Heart right ventricle (tissue), 16 donors: ENCODE measurements around the gene PTH2. TPM values are rescaled to one million over a fixed set of nuclear protein-coding genes. Genes with fewer than 3 reads are reported as not detected.
"Not testable (repeated sequence)": the region's sequence is repeated elsewhere in the genome, so short reads cannot be mapped to it uniquely, and the experiment has no call there.

ENCODE experiments used
- ATAC-seq, 8 donors: fragments of 200-7000 bp; cut with Tn5 transposase; one replicate each; pipeline ENCODE4 v1.9.1; 2020; ENCODE audit warnings: mild to moderate bottlenecking in 8 of 8, moderate library complexity in 8 of 8, moderate number of reproducible peaks in 1 of 8
- DNase-seq, 2 donors: peaks; one replicate each; pipeline ENCODE4 v3.0.0-alpha.2; 2020
- H3K27ac ChIP-seq, 10 donors: fragments of 200-600 bp; sonication (generic) in 2 of 10; one replicate each; pipeline versions ENCODE4 v1.5.0 to v1.8.0; 2020 to 2022; ENCODE audit warnings: mild to moderate bottlenecking in 3 of 10
- H3K27me3 ChIP-seq, 7 donors: fragments of 200-600 bp; one replicate each; pipeline ENCODE4 v1.8.0; 2021 to 2022; ENCODE audit warnings: mild to moderate bottlenecking in 2 of 7
- H3K36me3 ChIP-seq, 9 donors: fragments of 200-600 bp; sonication (generic) in 1 of 9; one replicate each; pipeline versions ENCODE4 v1.5.0 to v1.8.0; 2020 to 2022; ENCODE audit warnings: mild to moderate bottlenecking in 2 of 9
- H3K4me1 ChIP-seq, 9 donors: fragments of 200-600 bp; sonication (generic) in 1 of 9; one replicate each; pipeline versions ENCODE4 v1.5.0 to v1.8.0; 2020 to 2022; ENCODE audit warnings: mild to moderate bottlenecking in 4 of 9
- H3K4me3 ChIP-seq, 10 donors: fragments of 200-600 bp; sonication (generic) in 2 of 10; one replicate each; pipeline versions ENCODE4 v1.5.0 to v1.8.0; 2020 to 2022; ENCODE audit warnings: mild to moderate bottlenecking in 7 of 10, moderate library complexity in 2 of 10
- H3K9me3 ChIP-seq, 11 donors: fragments of 200-600 bp in 10 of 11; sonication (generic) in 2 of 11; one replicate each; pipeline versions ENCODE4 v1.5.0 to v1.8.0; 2013 to 2022; ENCODE audit warnings: mild to moderate bottlenecking in 2 of 11, control low read depth in 1 of 11, moderate library complexity in 1 of 11
- WGBS, 2 donors: extraction: QIAGEN DNeasy Blood & Tissue Kit; methylation state at CpG; one replicate each; pipeline ENCODE4 v1.1.7; 2013; ENCODE audit warnings: inconsistent platforms in 1 of 2; 5-methylcytosine and 5-hydroxymethylcytosine counted together
- intact Hi-C, 10 donors: fragments of 100-400 bp; cut with DNase I; formaldehyde crosslinking; loops; one replicate each; pipeline versions ENCODE4 v1.11.1 to v1.14.2; 2022
- polyA plus RNA-seq, 2 donors: library from polyadenylated mRNA; stranded (reverse); fragments of 200-250 nt; gene quantifications; one replicate each; pipeline ENCODE4 v1.2.3, GENCODE V29; 2013
- total RNA-seq, 10 donors: library from RNA; stranded (reverse); fragmentation: NEBNext Ultra II Directional in 3 of 10; extraction: Animal tissue kit (Norgen Biotek cat#: 25700) in 3 of 10; gene quantifications; one replicate each; pipeline versions ENCODE4 v1.2.1 to v1.2.4, GENCODE V29; 2021 to 2023
- TF ChIP-seq, protein P1 (sequence below), 9 donors: fragments of 200-600 bp; sonication (generic) in 2 of 9; IDR thresholded peaks; one replicate each; pipeline versions ENCODE4 v1.5.0 to v1.8.0; 2021 to 2022; ENCODE audit warnings: antibody characterized with exemption in 9 of 9, mild to moderate bottlenecking in 5 of 9, moderate library complexity in 1 of 9
- donor health status: Arrhythmogenic right ventricular cardiomyopathy.
- donor health status: ischemic (EF 13 %, LVEDD 7.1; RV severe dilation, severe dysfunction).
- donor health status: healthy with polysubstance abuse.
- donor health status: DM: no; HTN: yes; CAD: no.
- donor health status: DM: no; HTN: no; CAD: no.
- donor health status: ischemic (EF 25% LVEDD 6.9; RV normal size, moderate dysfunction).
- donor health status: ischemic (EF 25% LVEDD 5.7; RV mildly dilated, moderate dysfunction).
- donor health status: healthy.
- donor health status: DM: yes; HTN: yes; CAD: no.
- donor health status: Ischemic cardiomyopathy.
- donor health status: ischemic (EF 35%, LVEDD 5.7; RV mildly dilated, moderate dysfunction).
- donor health status: nonischemic (EF 11% LVEDD 7.7; RV severe dilation, severe dysfunction).
- donor health status: DM: yes; HTN: yes; CAD: no.
- donor health status: PGD.
- donor health status: ischemic (EF 29% LVEDD 5.4; RV normal size, mild dysfunction).
- donor health status: nonischemic (EF 23%, LVEDD 6.1; RV moderate dilation, normal function).

The PTH2 gene
- total and polyA plus RNA-seq, 12 donors = not detected

DNA sequence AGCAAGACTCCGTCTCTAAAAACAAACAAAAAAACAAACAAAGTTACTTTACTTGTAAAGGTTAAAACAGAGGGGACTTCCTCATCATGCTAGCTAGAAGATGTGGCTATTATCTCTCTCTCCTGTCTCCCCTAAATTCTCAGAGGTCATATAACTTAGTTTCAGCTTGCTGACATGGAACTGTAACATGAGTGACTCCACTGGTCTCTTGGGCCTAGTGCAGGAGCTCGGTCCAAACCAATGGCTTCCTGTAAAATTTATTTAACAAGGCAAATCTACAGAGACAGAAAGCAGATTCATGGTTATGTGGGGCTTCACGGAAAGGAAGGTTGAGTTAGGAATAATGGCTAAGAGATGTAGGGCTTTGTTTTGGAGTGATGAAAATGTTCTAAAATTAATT, 44.7 kb downstream of the PTH2 start:
- H3K4me3 ChIP-seq = no peak overlapping the region
- no peaks in the 10 kb centered on the region for H3K27me3 ChIP-seq
- no peaks in the 10 kb centered on the region for H3K36me3 ChIP-seq
- no peak for ATAC-seq
- WGBS, 2 donors = 64 to 77% methylated on average over 3 of the region's 3 CpGs
- H3K4me1 ChIP-seq = no peaks in the 10 kb centered on the region
- intact Hi-C loops = no loop called here
- peaks cover 0 to 17% (median 10%) of the 10 kb centered on the region in 11 donors for H3K9me3 ChIP-seq
- H3K27ac ChIP-seq = no peak overlapping the region
- TF ChIP-seq, protein P1, sequence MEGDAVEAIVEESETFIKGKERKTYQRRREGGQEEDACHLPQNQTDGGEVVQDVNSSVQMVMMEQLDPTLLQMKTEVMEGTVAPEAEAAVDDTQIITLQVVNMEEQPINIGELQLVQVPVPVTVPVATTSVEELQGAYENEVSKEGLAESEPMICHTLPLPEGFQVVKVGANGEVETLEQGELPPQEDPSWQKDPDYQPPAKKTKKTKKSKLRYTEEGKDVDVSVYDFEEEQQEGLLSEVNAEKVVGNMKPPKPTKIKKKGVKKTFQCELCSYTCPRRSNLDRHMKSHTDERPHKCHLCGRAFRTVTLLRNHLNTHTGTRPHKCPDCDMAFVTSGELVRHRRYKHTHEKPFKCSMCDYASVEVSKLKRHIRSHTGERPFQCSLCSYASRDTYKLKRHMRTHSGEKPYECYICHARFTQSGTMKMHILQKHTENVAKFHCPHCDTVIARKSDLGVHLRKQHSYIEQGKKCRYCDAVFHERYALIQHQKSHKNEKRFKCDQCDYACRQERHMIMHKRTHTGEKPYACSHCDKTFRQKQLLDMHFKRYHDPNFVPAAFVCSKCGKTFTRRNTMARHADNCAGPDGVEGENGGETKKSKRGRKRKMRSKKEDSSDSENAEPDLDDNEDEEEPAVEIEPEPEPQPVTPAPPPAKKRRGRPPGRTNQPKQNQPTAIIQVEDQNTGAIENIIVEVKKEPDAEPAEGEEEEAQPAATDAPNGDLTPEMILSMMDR (IDR thresholded peaks at IDR 0.05) = no peak
- no peak for DNase-seq

DNA sequence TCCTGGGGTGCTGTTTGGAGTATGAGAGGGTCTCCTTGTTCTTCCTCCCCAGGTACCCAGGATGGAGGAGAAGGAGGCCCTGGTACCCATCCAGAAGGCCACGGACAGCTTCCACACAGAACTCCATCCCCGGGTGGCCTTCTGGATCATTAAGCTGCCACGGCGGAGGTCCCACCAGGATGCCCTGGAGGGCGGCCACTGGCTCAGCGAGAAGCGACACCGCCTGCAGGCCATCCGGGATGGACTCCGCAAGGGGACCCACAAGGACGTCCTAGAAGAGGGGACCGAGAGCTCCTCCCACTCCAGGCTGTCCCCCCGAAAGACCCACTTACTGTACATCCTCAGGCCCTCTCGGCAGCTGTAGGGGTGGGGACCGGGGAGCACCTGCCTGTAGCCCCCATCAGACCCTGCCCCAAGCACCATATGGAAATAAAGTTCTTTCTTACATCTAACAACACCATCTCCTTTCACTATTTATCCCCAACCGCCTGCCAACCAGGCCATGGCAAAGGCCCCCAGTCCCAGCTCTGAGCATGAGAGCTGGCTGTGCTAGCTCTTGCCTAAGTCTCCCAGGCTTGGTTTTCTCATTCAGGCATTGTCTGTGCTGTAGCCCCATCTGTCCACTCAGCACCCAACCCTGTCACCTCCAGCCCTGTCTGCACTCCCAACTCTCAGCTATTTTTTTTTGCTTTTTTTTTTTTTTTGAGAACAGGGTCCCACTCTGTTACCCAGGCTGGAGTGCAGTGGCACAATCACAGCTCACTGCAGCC, 48.4 kb downstream of the PTH2 start:
- 84% methylated on average over 16 of the region's 16 CpGs for WGBS, 2 donors
- Histone ChIP-seq H3K27me3 (no peaks in the 10 kb centered on the region), H3K4me3 (no peak overlapping the region), H3K9me3 (peaks cover 0 to 7% (median under 1%) of the 10 kb centered on the region in 11 donors), H3K4me1 (no peaks in the 10 kb centered on the region), H3K36me3 (no peaks in the 10 kb centered on the region), H3K27ac (no peak overlapping the region)
- DNase-seq (no peak), ATAC-seq (no peak)
- intact Hi-C loops = no loop called here
- TF ChIP-seq, protein P1 (IDR thresholded peaks at IDR 0.05) = no peak

DNA sequence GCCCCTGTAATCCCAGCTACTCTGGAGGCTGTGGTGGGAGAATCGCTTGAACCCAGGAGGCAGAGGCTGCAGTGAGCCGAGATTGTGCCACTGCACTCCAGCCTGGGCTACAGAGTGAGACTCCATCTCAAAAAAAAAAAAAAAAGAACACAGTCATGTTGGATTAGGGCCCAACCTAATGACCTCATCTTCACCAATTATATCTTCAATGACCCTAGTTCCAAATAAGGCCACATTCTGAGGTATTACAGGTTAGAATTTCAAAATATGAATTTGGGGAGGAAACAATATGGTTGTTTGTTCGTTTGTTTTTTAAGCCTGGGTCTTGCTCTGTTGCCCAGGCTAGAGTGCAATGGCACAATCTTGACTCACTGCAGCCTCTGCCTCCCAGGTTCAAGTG, 50.1 kb downstream of the PTH2 start:
- H3K27ac ChIP-seq, ATAC-seq, DNase-seq, intact Hi-C loops, H3K4me1 ChIP-seq, H3K4me3 ChIP-seq, H3K27me3 ChIP-seq, H3K36me3 ChIP-seq: not testable (repeated sequence)
- peaks cover 0 to 23% (median 14%) of the 10 kb centered on the region in 11 donors for H3K9me3 ChIP-seq
- 79 to 93% methylated on average over 3 of the region's 3 CpGs for WGBS, 2 donors

Other genes with a start within 250 kb of the PTH2 start
- 1 to 10 TPM in 2 of 10 donors, under 1 TPM in 8; 0.25 to 1.0 (median 0.77) TPM for gene SLC6A16, start 98.2 kb downstream of the PTH2 start, total RNA-seq
- gene SLC6A16, start 98.2 kb downstream of the PTH2 start, polyA plus RNA-seq = 1 to 10 TPM in 1 of 2 donors, under 1 TPM in 1; 0.13 to 3.1 TPM
- 10 to 100 TPM in 2 of 10 donors, 1 to 10 TPM in 8; 2.0 to 34.2 (median 3.9) TPM for gene CD37, start 88.0 kb downstream of the PTH2 start, total RNA-seq
- gene CD37, start 88.0 kb downstream of the PTH2 start, polyA plus RNA-seq = 1 to 10 TPM; 2.3 to 3.5 TPM
- 10 to 100 TPM; 34.1 to 67.8 (median 45.1) TPM for gene TEAD2, start 61.0 kb downstream of the PTH2 start, total RNA-seq
- 10 to 100 TPM; 43.5 to 50.5 TPM for gene TEAD2, start 61.0 kb downstream of the PTH2 start, polyA plus RNA-seq
- gene DKKL1, start 59.6 kb downstream of the PTH2 start, total RNA-seq = under 1 TPM in 3 of 10 donors, not detected in 7; 0.22 to 0.54 (median 0.26) TPM
- under 1 TPM in 1 of 2 donors, not detected in 1; 0.20 TPM for gene DKKL1, start 59.6 kb downstream of the PTH2 start, polyA plus RNA-seq
- gene KASH5, start 35.2 kb downstream of the PTH2 start, total RNA-seq = not detected
- gene KASH5, start 35.2 kb downstream of the PTH2 start, polyA plus RNA-seq = not detected
- not detected for gene GFY, start 1.9 kb upstream of the PTH2 start, total RNA-seq
- gene GFY, start 1.9 kb upstream of the PTH2 start, polyA plus RNA-seq = under 1 TPM in 1 of 2 donors, not detected in 1; 0.13 TPM
- 1 to 10 TPM in 4 of 10 donors, under 1 TPM in 6; 0.17 to 2.3 (median 0.86) TPM for gene SLC17A7, start 18.1 kb upstream of the PTH2 start, total RNA-seq
- 1 to 10 TPM in 1 of 2 donors, under 1 TPM in 1; 0.88 to 2.0 TPM for gene SLC17A7, start 18.1 kb upstream of the PTH2 start, polyA plus RNA-seq
- 10 to 100 TPM; 15.7 to 42.1 (median 25.7) TPM for gene PIH1D1, start 28.4 kb upstream of the PTH2 start, total RNA-seq
- 10 to 100 TPM; 32.5 to 60.0 TPM for gene PIH1D1, start 28.4 kb upstream of the PTH2 start, polyA plus RNA-seq
- 10 to 100 TPM in 3 of 10 donors, 1 to 10 TPM in 7; 4.4 to 14.9 (median 7.4) TPM for gene ALDH16A1, start 29.8 kb upstream of the PTH2 start, total RNA-seq
- 10 to 100 TPM; 17.8 to 19.9 TPM for gene ALDH16A1, start 29.8 kb upstream of the PTH2 start, polyA plus RNA-seq
- 10 to 100 TPM in 1 of 10 donors, 1 to 10 TPM in 9; 1.6 to 14.8 (median 3.1) TPM for gene FLT3LG, start 50.8 kb upstream of the PTH2 start, total RNA-seq
- 10 to 100 TPM in 1 of 2 donors, 1 to 10 TPM in 1; 4.2 to 14.0 TPM for gene FLT3LG, start 50.8 kb upstream of the PTH2 start, polyA plus RNA-seq
- 1,000 to 10,000 TPM; 1,171 to 1,844 (median 1,328) TPM for gene RPL13A, start 64.2 kb upstream of the PTH2 start, total RNA-seq
- 1,000 to 10,000 TPM; 1,376 to 2,740 TPM for gene RPL13A, start 64.2 kb upstream of the PTH2 start, polyA plus RNA-seq
- gene RPS11, start 73.0 kb upstream of the PTH2 start, total RNA-seq = 1,000 to 10,000 TPM in 4 of 10 donors, 100 to 1,000 TPM in 6; 739 to 1,152 (median 854) TPM
- 1,000 to 10,000 TPM; 2,102 to 3,642 TPM for gene RPS11, start 73.0 kb upstream of the PTH2 start, polyA plus RNA-seq
- gene FCGRT, start 89.2 kb upstream of the PTH2 start, total RNA-seq = 100 to 1,000 TPM in 2 of 10 donors, 10 to 100 TPM in 8; 49.0 to 175 (median 71.4) TPM
- gene FCGRT, start 89.2 kb upstream of the PTH2 start, polyA plus RNA-seq = 10 to 100 TPM; 63.2 to 83.6 TPM
- gene RCN3, start 104.6 kb upstream of the PTH2 start, total RNA-seq = 10 to 100 TPM in 2 of 10 donors, 1 to 10 TPM in 8; 4.7 to 23.4 (median 6.1) TPM
- 10 to 100 TPM; 23.6 to 38.3 TPM for gene RCN3, start 104.6 kb upstream of the PTH2 start, polyA plus RNA-seq
- 10 to 100 TPM; 38.0 to 53.9 (median 45.1) TPM for gene NOSIP, start 157.1 kb upstream of the PTH2 start, total RNA-seq
- gene NOSIP, start 157.1 kb upstream of the PTH2 start, polyA plus RNA-seq = 100 to 1,000 TPM in 1 of 2 donors, 10 to 100 TPM in 1; 82.6 to 120 TPM
- gene PRRG2, start 157.9 kb upstream of the PTH2 start, total RNA-seq = 1 to 10 TPM in 1 of 10 donors, under 1 TPM in 9; 0.34 to 1.0 (median 0.57) TPM
- gene PRRG2, start 157.9 kb upstream of the PTH2 start, polyA plus RNA-seq = 1 to 10 TPM; 1.1 to 2.4 TPM
- 10 to 100 TPM; 11.2 to 19.2 (median 16.7) TPM for gene PRR12, start 167.7 kb upstream of the PTH2 start, total RNA-seq
- gene PRR12, start 167.7 kb upstream of the PTH2 start, polyA plus RNA-seq = 10 to 100 TPM in 1 of 2 donors, 1 to 10 TPM in 1; 5.2 to 11.1 TPM
- 100 to 1,000 TPM in 7 of 10 donors, 10 to 100 TPM in 3; 90.4 to 141 (median 113) TPM for gene RRAS, start 216.7 kb upstream of the PTH2 start, total RNA-seq
- gene RRAS, start 216.7 kb upstream of the PTH2 start, polyA plus RNA-seq = 100 to 1,000 TPM; 208 to 215 TPM
- gene SCAF1, start 218.8 kb upstream of the PTH2 start, total RNA-seq = 10 to 100 TPM; 41.6 to 60.5 (median 45.2) TPM
- gene SCAF1, start 218.8 kb upstream of the PTH2 start, polyA plus RNA-seq = 10 to 100 TPM; 20.2 to 25.8 TPM
- gene IRF3, start 242.4 kb upstream of the PTH2 start, total RNA-seq = 10 to 100 TPM; 22.3 to 39.4 (median 24.7) TPM
- 10 to 100 TPM; 67.8 to 84.2 TPM for gene IRF3, start 242.4 kb upstream of the PTH2 start, polyA plus RNA-seq
- gene BCL2L12, start 242.5 kb upstream of the PTH2 start, total RNA-seq = 10 to 100 TPM in 5 of 10 donors, 1 to 10 TPM in 5; 7.8 to 14.6 (median 9.8) TPM
- 10 to 100 TPM in 1 of 2 donors, 1 to 10 TPM in 1; 8.6 to 19.6 TPM for gene BCL2L12, start 242.5 kb upstream of the PTH2 start, polyA plus RNA-seq